Pons (tissue), 1 donor: ENCODE data around the gene RPL13A.

ENCODE experiments used
- DNase-seq: peaks from one replicate; pipeline ENCODE4 v3.0.0-alpha.2; 2016; ENCODE audit warnings: low spot score

RPL13A gene

GRCh38 chr19:49506575-49507105 lies 19.2 kb downstream of the RPL13A start:
- DNase-seq: no peak

DNA sequence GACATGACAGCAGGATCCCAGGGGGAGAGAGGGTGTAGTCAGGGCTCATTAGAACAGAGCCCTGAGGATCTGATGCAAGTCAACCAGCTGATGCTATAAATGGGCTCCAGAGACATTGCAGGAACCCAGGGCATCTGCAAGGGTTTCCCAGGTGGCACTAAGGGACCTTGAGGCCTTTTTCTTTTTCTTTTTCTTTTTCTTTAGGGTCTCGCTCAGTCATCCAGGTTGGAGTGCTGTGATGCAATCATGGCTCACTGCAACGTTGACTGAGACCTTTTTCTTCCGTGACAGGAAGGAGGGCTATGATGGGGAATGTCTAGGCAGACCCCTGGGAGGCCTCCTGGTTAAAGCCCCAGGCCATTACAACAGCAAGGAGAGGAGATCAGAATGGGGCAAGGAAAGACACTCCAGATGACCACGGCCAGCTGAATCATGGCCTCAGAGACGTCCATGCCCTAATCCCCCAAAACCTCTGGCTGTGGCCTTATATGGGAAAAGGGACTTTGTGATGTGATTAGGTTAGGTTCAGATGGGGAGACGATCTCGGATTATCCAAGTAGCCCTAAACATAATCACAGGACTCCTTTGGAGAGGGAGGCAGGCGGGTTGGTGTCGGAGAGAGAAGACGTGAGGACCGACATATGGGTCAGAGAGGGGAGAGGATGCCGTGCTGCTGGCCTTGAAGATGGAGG lies 20.5 kb downstream of the RPL13A start:
- DNase-seq: no peak

- DNase-seq: no peak
Observed at GRCh38 chr19:49512970-49513745, 25.8 kb downstream of the RPL13A start.

DNA sequence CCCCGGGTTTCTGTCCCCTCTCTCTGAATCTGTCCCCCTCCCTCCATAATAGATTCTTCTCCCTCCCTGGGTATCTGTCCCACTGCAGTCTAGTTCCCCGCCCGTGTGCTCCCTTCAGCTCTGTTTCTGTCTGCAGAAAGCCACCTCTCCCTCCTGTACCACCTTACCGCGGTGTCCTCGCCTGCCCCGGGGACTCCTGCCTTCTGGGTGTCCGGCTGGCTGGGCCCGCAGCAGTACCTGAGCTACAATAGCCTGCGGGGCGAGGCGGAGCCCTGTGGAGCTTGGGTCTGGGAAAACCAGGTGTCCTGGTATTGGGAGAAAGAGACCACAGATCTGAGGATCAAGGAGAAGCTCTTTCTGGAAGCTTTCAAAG lies 26.3 kb downstream of the RPL13A start:
- DNase-seq: no peak

- no peak for DNase-seq
Observed at GRCh38 chr19:49514151-49514550, 26.7 kb downstream of the RPL13A start.

DNA sequence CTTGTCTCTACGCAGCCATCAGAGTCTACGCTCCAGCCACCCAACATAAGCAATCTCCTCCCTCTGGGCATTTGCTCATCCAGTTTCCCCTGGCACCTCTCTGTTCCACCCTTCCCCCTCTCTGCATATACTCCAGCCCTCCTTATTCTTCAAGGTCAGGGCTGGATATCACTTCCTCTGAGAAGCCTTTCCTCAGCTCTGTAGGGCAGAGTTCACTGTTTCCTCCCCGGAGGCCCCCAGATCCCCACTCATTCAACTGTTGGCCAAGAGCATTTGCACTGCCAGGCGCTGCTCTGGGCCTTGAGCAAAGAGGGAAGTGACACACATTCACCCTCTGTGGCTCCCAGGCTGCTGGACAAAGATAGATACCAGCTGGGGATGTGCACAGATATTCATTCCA lies 28.4 kb downstream of the RPL13A start:
- peak; percentile 73 for DNase-seq

DNA sequence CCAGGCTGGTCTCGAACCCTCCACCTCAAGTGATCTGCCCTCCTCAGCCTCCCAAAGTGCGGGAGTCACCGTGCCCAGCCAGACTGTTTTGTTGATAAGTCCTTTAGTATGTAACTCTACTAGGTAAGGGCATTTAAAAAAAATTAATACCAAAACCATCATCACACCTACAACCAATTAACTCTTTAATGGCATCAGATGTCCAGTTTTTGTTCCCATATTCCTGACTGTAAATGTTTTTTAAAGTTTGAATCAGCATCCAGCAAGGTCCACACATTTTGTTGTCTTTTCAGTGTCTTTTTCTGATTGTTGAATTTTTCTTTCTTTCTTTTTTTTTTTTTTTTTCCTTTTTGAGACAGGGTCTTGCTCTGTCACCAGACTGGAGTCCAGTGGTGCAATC lies 30.6 kb downstream of the RPL13A start:
- no peak for DNase-seq

- peak; percentile 41 for DNase-seq
Observed at GRCh38 chr19:49520705-49521319, 33.4 kb downstream of the RPL13A start.

- no peak for DNase-seq
Observed at GRCh38 chr19:49524812-49525455, 37.5 kb downstream of the RPL13A start.

DNA sequence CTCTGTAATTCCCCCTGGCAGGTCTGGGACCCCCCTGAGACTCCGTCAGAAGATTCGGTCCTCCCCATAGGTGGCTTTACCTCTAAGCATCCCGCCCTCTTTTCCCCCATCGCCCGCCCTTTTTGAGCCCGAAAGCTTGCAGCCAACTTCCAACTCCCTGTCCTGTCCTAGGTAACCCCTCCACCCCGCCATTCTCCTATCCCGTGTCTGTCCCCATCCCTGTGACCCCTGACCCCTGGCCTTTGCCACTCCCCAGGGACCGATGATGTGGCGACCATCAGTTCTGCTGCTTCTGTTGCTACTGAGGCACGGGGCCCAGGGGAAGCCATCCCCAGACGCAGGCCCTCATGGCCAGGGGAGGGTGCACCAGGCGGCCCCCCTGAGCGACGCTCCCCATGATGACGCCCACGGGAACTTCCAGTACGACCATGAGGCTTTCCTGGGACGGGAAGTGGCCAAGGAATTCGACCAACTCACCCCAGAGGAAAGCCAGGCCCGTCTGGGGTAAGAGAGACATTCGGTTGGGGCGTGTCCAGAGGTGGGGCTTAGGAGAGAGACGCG lies 40.9 kb downstream of the RPL13A start:
- no peak for DNase-seq

GRCh38 chr19:49530708-49531107 lies 43.3 kb downstream of the RPL13A start:
- DNase-seq: no peak

- DNase-seq: no peak
Observed at GRCh38 chr19:49533551-49534488, 46.4 kb downstream of the RPL13A start.

DNA sequence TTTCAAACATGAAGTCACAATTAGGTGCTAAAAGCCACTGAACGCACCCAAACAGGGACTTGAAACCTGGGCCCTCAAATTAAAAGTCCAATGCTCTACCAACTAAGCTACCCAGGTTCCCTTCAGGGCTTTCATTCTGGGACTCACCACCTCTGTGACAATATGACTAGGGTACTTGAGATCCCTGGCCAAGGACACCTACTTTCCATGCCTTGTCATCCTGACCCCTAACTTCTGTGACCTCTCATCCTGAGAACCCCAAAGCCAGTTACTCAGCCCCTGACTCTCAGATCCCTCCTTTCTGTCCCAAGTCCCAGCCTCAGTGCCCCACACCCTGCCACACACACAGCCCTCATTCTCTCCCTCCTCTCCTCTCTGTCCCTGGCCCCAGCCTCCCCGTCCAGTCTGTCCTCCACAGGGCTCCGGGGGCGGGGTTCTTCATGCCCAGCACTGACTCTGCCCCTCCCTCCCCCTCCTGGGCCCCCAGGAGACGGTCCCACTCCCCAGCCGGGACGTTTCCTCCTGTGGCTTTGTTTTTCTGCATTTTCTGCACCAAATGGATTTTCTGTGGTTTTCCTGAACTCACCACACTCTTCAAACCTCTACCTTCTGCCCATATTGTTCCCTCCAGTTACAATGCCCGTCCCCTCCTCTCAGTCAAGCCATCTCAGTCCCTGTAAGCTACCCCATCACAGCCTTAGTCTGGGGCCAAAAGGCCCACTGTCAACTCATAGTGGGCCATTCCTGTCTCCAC lies 47.4 kb downstream of the RPL13A start:
- no peak for DNase-seq

- no peak for DNase-seq
Observed at GRCh38 chr19:49536921-49537462, 49.6 kb downstream of the RPL13A start.

DNA sequence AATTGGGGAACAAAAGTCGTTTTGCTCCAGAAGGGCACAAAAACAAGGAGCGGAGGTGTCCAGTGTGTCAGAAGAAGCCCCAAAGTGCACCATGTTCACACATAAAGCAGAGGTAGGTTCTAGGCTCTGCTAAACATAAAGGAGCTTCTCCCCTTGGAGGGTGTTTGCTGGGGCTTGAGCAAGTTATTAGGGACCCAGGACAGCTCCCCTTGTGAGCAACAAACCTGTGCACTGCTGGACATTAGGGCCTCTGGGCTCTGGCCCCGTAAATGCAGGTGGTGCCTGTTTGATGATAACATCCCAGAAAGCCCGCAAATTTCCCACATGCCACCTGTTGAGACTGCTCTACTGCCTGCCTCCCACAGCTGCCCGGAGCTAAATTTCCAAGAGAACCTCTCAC lies 51.2 kb downstream of the RPL13A start:
- no peak for DNase-seq

- no peak for DNase-seq
Observed at GRCh38 chr19:49539192-49539952, 52.0 kb downstream of the RPL13A start.
